Fibroblast of lung (primary cell): ENCODE measurements around the gene SLC22A17.

Experiments used
- CTCF ChIP-seq, 2 donors: IDR thresholded peaks in 1 of 2; conservative IDR thresholded peaks in 1 of 2; 1 replicate in 1 of 2; 2 replicates in 1 of 2; pipeline ENCODE4 v1.5.1; 2011 to 2012; ENCODE audit warnings: low read length in 2 of 2, control low read depth in 1 of 2, inconsistent platforms in 1 of 2, low read depth in 1 of 2, mild to moderate bottlenecking in 1 of 2
- EZH2 ChIP-seq: IDR thresholded peaks from 2 replicates; pipeline ENCODE4 v1.5.1; 2012; ENCODE audit warnings: low read length, control low read depth, mild to moderate bottlenecking; ENCODE audit errors: missing control alignments

GRCh38 chr14:23384364-23385080 lies 31.8 kb upstream of the SLC22A17 start:
- TF ChIP-seq CTCF (conservative IDR thresholded peaks at IDR 0.05 in 1 of 2, IDR thresholded peaks at IDR 0.05 in 1 of 2; ENCODE audit: low read depth in 1 of 2, low read length in 2 of 2) (no peak), EZH2 (no peak)
